Fibroblast of lung (primary cell): ENCODE data around the gene ALAS1.

Experiments
- CTCF ChIP-seq, 2 donors: IDR thresholded peaks in 1 of 2; conservative IDR thresholded peaks in 1 of 2; 1 replicate in 1 of 2; 2 replicates in 1 of 2; pipeline ENCODE4 v1.5.1; 2011 to 2012; ENCODE audit warnings: low read length in 2 of 2, control low read depth in 1 of 2, inconsistent platforms in 1 of 2, low read depth in 1 of 2, mild to moderate bottlenecking in 1 of 2
- EZH2 ChIP-seq: IDR thresholded peaks from 2 replicates; pipeline ENCODE4 v1.5.1; 2012; ENCODE audit warnings: low read length, control low read depth, mild to moderate bottlenecking; ENCODE audit errors: missing control alignments

GRCh38 chr3:52262447-52262846, 64.5 kb downstream of the ALAS1 start:
- TF ChIP-seq CTCF (conservative IDR thresholded peaks at IDR 0.05 in 1 of 2, IDR thresholded peaks at IDR 0.05 in 1 of 2; ENCODE audit: low read depth in 1 of 2, low read length in 2 of 2) = no peak
- no peak for TF ChIP-seq EZH2
